NCI-H82 treated with DMSO at 0.1 percent for 48 hours (cell line): ENCODE results near the gene DNAJC5G.
"Not testable (repeated sequence)": the region's sequence is repeated elsewhere in the genome, so short reads cannot be mapped to it uniquely, and the experiment has no call there.

Experiments used
- DNase-seq: peaks from one replicate; lab custom pipeline; 2025; ENCODE audit not compliant: unreplicated experiment; lab: John Stamatoyannopoulos, UW

Gene DNAJC5G

DNA sequence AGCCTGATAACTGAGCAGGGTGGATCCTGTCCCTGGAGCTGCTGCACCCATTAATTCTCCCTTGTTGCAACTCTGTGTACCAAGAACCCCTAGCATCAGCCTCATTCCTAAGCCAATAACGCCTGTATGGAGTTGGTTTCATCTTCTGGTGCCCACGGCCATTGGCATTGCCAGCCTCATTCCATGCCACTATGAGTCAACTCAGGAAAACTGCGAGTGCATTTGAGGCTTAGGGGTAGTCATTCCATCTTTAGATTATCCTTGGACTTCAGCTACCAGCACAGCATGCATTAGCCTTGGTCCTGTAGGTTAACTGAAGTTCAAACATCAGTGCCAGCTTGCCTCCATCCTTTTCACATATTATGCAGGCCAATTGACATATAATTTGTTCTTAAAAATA lies 5.6 kb downstream of the DNAJC5G start:
- DNase-seq = no peak

DNA sequence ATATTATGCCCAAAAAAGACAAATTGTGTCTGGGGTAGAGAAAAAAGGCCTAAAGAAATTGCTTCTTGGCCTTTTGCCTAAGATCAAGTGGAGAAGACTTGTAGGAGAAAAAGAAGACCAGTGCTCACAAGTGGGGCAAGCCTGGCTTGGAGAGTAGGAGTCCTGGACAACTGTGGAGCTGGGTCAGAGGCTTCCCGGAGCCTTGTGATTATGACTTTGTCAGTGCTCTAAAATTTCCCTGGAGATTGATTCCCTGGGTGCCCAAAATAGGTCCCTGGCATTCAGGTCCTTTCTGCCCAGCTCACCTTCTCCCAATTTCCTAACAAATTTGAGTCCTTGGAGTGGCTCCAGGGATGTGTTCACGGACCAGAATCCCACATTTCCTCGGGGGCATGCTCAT lies 6.2 kb downstream of the DNAJC5G start:
- DNase-seq = no peak

DNA sequence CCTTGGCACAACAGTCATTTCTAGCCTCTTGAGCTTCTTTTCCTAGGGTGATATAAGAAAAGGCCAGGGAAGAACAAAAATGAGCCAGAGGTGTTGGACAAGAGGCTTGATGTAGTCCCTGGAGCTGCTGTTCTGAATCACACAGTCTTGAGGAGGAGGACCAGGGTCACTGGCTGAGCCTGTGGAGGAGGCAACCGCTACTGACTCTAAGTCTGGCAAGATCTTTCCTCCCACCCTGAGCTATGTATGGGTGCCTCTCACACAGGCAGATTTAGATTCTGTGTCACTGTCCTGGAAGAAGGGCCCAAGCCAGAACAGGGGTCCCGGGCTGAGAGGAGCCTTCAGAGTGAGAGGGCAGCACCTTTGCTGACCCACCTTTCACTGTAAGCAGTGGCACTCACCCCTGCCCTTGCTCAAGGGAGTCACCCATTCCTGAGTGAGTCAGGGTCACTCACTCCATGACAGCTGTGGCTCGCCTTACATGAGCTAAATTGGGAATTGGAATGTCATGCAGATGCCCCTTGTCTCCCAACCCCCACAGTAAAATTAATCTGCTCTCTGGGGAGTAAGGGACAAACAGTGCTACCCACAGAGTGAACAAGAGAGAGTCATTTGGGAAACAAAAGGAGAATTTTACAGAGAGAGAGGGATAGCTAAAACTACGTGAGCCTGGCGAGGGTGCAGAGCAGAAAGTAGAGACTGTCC lies 6.8 kb downstream of the DNAJC5G start, which contains the start of gene TRIM54:
Gene TRIM54, plus strand, starts transcription at position 575 of the 705 bp plus-strand sequence. CDS start 303 bp downstream, outside the sequence.
- DNase-seq = peak; percentile 33

DNA sequence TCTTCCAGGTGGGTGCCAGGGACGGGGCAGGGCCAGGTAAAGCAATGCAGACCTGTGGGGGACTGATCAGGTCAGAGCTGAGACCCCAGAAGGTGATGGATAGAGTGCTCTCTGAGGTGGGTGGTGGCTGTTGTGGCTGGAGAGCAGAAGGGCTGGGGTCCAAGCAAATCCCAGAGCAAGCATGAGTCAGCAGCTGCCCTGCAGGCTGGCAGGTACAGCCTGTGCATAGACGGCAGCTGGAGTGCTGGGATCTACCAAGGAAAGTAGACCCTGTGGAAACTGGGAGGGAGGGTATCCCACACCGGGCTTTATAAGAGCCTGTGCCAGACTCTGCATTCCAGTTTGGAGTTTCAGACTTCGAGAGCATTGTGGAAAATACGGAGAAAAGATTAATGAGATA lies 7.7 kb downstream of the DNAJC5G start:
- DNase-seq = no peak

DNA sequence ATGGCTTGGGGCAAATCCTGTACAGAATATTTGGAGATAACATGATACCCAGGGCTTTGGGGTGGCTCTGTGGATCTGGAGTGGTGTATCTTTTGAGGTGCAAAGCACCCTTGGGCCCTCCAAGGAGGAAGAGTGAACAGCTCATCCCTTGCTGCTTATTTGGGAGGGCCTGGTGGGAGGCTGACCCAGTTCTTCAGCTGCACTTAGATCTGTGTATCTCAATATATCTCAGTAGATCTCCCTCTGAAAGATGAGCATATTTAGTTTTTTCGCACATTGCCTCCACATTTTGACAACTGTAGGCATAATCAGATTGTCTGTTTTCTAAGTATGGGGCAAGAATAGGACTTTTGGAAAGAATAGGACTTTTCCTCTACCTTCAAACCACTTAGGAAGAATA lies 9.8 kb downstream of the DNAJC5G start:
- DNase-seq = no peak

DNA sequence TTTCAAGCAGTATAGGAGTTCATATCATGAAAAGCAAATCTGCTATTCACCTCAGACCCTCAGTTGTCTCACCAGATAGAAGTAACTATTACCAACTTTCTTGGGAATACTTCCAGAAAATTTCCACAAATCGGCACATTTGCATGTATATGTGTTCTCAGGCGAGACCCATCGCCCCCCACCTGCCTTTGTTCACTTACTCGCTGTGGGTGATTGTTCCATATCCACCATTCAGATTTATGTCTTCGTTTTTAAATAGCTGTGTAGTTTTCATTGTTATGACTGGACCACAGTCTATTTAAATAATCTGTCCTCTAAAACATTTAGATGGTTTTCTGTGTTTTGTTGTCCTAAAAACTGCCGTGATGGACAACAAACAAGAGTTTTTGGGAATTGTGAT lies 10.2 kb downstream of the DNAJC5G start:
- no peak for DNase-seq

DNA sequence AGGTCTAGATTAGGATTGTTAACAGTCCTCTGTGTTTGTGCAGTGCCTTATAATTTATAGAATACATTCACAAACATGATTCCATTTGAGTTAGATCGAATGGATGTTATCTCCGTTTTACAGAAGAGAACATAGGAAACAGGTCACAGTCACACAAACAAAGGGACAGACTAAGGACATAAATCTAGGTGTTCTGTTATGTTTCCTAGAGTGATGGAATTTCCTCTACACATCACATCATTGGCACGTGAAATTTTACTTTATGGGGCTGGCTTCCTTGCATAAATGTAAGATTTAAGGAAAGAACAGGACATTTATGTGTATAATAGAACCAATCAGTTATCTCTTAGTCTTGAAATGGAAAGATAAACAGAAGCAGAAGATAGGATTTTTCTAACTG lies 13.4 kb downstream of the DNAJC5G start:
- no peak for DNase-seq

DNA sequence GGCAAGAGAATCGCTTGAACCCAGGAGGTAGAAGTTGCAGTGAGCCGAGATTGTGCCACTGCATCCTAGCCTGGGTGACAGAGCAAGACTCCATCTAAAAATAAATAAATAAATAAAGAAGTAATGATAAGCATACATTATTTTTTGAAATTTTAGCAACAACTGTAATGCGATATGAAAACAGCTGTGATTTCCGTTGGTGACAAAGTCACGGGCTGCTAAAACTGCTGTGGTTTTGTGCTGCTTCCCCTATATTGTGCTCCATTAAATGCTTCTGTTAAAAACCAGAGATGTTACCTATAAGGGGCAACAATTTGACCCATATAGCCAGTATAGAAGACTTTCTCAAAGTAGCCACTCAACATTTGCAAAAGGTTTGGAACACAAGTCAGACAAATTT lies 15.3 kb downstream of the DNAJC5G start:
- no peak for DNase-seq

DNA sequence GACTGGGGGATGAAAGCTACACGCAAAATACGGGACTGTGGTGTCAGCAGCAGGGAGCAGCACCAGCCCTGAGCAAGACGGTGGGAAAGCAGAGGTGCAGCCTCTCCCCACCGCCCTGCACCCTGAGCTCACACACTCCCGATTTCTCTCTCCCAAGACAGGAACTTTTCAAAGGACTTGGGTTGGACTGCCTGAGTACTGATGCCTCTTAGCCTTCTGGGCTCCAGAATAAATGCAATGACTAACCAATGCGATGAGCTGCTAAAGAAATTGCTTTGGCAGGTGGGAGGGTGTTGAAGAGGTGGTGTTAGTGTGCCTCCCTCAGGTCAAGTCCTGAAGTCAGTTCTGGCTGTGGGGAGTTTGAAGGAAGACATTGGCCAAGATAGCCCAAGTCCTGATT lies 16.6 kb downstream of the DNAJC5G start:
- no peak for DNase-seq

DNA sequence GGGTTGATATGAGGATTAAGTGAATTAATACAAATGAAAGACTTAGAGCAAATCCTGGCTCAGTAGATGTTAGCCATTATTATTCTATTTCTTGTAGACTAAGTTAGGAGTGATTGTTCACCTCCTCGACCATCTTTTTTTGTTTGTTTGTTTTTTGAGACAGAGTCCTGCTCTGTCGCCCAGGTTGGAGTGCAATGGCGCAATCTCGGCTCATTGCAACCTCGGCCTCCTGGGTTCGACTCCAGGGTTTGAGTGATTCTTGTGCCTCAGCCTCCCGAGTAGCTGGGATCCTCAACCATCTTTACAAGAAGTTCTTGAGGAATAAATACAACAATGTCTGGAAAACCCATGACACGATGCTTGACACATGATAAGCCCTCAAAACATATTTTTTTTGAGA lies 19.7 kb downstream of the DNAJC5G start:
- DNase-seq = no peak

DNA sequence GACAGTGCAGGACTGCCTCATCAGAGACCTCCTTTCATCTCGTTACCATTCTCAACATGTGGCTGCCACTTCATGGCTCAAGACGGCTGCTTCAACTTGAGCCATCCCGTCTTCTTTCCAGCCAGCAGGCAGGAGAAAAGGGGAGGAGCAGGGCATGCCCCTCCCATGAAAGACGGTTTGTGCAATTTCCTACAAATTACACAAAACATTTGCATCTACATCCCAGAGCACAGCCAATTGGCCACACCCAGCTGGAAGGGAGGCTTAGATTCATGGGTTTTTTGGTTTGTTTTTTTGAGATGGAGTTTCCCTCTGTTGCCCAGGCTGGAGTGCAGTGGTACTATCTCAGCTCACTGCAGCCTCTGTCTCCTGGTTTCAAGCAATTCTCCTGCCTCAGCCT lies 21.2 kb downstream of the DNAJC5G start:
- no peak for DNase-seq

DNA sequence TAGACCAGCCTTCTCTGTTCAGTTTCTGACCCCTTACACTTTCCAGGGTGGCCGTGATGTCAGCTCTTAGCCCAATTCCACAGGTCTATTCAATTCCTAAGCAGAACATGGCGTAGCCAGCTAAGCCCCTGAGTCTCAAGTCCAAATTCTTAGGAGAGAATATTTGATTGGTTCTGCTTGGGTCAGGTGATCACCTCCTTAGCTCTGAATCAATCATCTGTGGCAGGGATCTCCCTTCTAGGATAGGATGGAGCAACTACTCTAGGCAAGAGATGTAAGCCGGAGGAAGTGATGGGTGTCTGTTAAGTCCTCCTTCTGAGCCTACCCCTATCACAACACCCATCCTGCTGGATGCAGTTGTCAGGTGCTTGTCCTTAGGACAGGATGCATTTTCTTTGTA lies 22.0 kb downstream of the DNAJC5G start:
- DNase-seq = no peak

DNA sequence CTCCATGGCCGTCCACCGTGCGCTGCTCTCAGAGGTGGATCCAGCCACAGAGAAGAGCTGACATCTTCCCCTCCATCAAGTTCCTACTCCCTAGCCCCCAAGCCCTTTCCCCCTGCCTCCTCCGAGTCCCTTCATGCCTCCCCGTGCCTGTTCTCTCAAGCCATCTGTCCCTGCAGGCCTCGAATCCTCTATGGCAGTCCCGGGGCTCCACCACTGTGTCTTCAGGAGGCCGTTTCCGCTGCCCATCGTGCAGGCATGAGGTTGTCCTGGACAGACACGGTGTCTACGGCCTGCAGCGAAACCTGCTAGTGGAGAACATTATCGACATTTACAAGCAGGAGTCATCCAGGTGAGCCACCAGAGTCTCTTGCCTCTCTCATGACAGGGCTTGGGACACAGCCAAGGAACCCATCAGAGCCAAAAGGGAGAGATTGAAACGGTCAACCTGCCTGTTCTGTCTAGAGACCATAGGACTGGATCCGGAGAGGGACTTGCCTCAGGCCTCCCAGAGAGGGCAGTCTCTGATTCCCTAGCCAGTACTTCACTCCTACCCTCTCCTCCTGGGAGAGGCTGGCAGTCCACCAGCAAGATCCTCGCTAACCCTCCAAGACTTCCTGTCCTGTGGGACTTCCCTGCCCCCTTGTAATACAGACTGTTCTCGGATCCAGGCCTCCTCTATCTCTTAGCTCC lies 23.3 kb downstream of the DNAJC5G start:
- DNase-seq = no peak

DNA sequence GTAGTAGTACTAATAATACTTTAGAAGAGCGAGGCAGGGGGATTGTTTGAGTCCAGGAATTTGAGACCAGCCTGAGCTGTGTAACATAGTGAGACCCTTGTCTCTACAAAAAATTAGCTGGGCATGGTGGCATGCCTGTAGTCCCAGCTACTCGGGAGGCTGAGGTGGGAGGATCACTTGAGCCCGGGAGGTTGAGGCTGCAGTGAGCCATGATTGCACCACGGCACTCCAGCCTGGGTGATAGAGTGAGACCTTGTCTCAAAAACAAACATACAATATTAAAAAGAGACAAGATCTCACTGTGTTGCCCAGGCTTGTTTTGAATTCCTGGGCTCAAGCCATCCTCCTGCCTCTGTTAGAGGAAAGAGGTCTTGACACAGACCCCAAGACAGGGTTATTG lies 25.4 kb downstream of the DNAJC5G start:
- not testable (repeated sequence) for DNase-seq

DNA sequence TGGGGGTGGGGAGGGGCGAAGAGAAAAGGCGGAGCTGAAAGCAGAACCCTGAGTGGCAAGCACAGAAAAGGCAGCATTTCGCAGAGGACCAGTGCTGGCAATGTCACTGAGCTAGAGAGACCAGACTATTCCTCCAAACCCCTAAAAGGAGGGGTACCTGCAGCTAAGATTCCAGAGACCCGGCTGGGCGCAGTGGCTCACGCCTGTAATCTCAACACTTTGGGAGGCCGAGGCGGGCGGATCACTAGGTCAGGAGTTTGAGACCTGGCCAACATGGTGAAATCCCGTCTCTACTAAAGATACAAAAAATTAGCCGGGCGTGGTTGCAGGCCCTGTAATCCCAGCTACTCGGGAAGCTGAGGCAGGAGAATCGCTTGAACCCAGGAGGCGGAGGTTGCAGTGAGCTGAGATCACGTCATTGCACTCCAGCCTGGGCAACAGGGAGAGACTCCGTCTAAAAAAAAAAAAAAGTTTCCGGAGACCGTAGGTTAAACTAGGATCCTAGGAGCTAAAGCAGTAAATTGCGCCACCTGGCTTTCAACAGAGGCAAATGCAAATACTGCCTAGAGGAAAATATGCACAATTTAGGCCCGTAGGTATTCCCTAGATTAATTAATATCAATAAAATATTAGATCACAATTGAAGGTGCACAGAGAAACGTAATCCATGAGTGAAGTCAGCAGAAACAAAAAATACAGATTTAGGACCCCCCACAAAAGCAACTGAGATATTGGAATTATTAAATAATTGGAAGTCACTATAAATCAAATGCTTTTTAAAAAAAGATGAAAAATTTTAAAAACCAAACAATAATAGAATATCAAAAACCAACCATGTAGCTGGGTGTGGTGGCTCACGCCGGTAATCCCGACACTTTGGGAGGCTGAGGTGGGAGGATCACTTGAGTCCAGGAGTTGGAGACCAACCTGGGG lies 28.1 kb downstream of the DNAJC5G start:
- peak; percentile 62 for DNase-seq

DNA sequence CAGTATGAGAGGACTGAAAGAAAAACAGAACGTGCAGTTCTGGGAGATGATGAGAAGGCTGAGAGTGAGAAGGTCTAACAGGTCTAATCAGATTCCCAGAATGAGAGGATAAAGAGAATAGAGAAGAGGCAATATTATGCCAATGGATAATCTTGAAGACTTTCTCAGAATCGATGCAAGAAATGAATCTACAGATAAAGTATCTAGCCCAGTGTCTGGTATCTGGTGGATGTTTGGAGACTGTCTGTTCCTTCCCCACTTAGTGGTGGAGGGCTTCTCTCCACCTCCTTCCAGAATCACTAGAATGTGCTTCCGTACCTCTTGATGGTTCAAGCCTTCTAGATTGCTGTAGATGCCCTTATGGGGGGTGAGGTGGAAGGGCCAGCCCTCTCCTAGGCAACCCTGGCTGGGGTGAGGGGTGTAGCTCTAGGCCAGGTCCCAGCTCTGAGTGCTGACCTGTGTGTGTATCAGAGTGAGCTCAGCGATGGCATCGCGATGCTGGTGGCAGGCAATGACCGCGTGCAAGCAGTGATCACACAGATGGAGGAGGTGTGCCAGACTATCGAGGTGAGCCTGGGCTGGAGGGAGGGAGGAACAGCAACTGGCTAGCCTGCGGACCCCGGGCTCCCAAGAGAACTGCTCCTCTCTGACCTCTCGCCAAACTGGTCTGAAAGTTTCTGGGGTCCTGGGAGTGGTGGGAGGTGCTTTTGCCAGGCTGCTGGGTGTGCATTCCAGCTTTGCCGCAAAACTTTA lies 29.4 kb downstream of the DNAJC5G start:
- DNase-seq = no peak

DNA sequence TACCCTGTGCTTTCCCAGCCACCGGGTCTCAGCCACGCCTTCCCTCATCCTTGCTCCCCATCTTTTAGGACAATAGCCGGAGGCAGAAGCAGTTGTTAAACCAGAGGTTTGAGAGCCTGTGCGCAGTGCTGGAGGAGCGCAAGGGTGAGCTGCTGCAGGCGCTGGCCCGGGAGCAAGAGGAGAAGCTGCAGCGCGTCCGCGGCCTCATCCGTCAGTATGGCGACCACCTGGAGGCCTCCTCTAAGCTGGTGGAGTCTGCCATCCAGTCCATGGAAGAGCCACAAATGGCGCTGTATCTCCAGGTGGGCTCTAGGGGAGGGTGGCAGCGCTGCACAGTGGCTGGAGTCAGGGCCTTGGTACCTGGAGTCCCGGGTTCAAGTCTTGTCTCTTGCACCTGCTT lies 30.3 kb downstream of the DNAJC5G start:
- no peak for DNase-seq

DNA sequence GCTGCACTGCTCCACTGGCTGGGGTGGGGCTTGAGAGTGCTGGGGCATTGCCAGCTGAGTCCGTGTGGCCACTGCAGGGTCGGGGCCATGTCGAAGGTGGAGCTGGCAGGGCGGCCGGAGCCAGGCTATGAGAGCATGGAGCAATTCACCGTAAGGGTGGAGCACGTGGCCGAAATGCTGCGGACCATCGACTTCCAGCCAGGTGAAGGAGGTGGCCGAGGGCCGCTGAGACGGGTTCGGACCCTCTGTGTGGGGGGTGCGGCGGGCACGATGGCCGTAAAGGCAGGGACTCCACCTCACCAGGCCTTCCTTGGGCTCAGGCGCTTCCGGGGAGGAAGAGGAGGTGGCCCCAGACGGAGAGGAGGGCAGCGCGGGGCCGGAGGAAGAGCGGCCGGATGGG lies 30.9 kb downstream of the DNAJC5G start:
- DNase-seq = no peak

DNA sequence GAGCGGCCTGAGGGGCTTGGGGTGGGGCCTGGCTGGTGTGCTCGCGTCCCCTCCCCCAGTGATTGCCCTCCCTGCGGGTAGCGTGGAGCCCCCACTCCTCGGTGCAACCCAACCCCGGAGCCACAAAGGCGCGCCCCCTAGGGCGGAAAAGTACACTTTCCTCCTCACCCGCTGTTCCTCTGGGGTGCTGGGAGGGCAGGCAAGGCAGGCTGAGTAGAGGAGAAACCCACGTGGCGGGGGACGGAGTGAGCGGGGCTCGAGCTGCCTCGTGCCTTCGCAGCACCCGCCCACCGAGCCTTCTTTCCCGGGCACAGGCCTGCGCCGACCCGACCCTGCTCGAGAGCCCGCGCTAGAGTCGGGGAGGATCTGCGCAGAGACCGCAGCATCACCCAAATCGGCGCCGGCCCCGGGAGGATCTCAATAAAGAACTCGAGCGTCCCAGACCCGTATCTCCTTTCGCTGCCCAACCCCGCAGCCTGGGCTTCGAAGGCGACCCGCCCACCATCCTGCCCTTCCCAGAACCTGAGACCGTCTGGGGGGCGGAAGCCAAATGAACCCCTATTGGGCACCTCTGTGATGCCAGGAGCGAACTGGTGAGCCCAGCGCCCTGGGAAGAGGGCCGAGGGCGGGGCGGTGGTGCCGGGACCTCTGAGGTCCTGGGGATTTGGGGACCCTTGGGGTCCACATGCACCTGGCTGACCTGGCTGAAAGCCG lies 31.5 kb downstream of the DNAJC5G start:
- no peak for DNase-seq

DNA sequence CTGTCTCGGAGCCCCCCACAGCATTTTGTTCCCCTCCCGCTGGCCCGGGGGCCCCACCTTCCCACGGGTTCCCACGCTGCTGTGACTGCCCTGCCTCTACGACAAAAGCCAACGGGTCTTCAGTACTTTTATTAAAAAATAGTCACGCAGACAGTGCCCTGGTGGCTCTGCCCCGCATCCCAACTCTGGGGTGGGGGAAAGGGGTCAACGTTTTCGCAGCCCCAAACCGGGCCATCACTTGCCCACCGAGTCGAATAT lies 32.0 kb downstream of the DNAJC5G start:
- DNase-seq = no peak
